D341Med (cell line): ENCODE data around the gene F2RL3.
"Not testable (repeated sequence)": the region's sequence is repeated elsewhere in the genome, so short reads cannot be mapped to it uniquely, and the experiment has no call there.

ENCODE experiments used
- DNase-seq: peaks from one replicate; pipeline ENCODE4 v3.0.0; 2012; ENCODE audit warnings: low spot score

Gene F2RL3

GRCh38 chr19:16921766-16922591 lies 33.2 kb downstream of the F2RL3 start:
- peak; percentile 22 for DNase-seq

- no peak for DNase-seq
Observed at GRCh38 chr19:16922592-16922934, 33.8 kb downstream of the F2RL3 start.

GRCh38 chr19:16922949-16923348 lies 34.1 kb downstream of the F2RL3 start:
- DNase-seq = peak; percentile 30

GRCh38 chr19:16927883-16928282 lies 39.1 kb downstream of the F2RL3 start:
- peak; percentile 17 for DNase-seq

- no peak for DNase-seq
Observed at GRCh38 chr19:16928351-16928750, 39.6 kb downstream of the F2RL3 start.

GRCh38 chr19:16928916-16929315 lies 40.1 kb downstream of the F2RL3 start:
- DNase-seq = peak; percentile 10

- no peak for DNase-seq
Observed at GRCh38 chr19:16930753-16931152, 42.0 kb downstream of the F2RL3 start.

- DNase-seq = no peak
Observed at GRCh38 chr19:16931306-16931705, 42.5 kb downstream of the F2RL3 start.

- DNase-seq = no peak
Observed at GRCh38 chr19:16934489-16934888, 45.7 kb downstream of the F2RL3 start.

GRCh38 chr19:16936901-16937300 lies 48.1 kb downstream of the F2RL3 start:
- DNase-seq = no peak

- DNase-seq = not testable (repeated sequence)
Observed at GRCh38 chr19:16937796-16938195, 49.0 kb downstream of the F2RL3 start.

GRCh38 chr19:16938211-16938610 lies 49.4 kb downstream of the F2RL3 start:
- DNase-seq = peak; percentile 19

- not testable (repeated sequence) for DNase-seq
Observed at GRCh38 chr19:16940063-16940462, 51.3 kb downstream of the F2RL3 start.

GRCh38 chr19:16940626-16941025 lies 51.8 kb downstream of the F2RL3 start:
- DNase-seq = no peak
